Smooth muscle cell (in vitro differentiated cells): ENCODE data around the gene LNP1. TPM values are rescaled to one million over a fixed set of nuclear protein-coding genes. Genes with fewer than 3 reads are reported as not detected.
A peak's percentile ranks its signal among the peaks of the same experiment; 100 is the strongest.

ENCODE experiments used
- DNase-seq: peaks from one replicate; lab custom pipeline; 2025; ENCODE audit not compliant: unreplicated experiment; lab: John Stamatoyannopoulos, UW
- H2AFZ ChIP-seq: fragments of 200-600 bp; sonication (generic); 2 replicates; pipeline ENCODE4 v1.6.0; 2016; ENCODE audit warnings: antibody characterized with exemption, low read depth, mild to moderate bottlenecking
- H3F3A ChIP-seq: fragments of 200-600 bp; sonication (generic); 2 replicates; pipeline ENCODE4 v1.6.0; 2017; ENCODE audit warnings: antibody characterized with exemption, low read depth
- H3K27ac ChIP-seq: fragments of 200-600 bp; sonication (generic); 2 replicates; pipeline ENCODE4 v1.5.1; 2016; ENCODE audit warnings: low read depth, mild to moderate bottlenecking
- H3K27me3 ChIP-seq: fragments of 200-600 bp; sonication (generic); 2 replicates; pipeline ENCODE4 v1.6.1; 2016; ENCODE audit warnings: low read depth, mild to moderate bottlenecking
- H3K36me3 ChIP-seq: fragments of 200-600 bp; sonication (generic); 2 replicates; pipeline ENCODE4 v1.5.1; 2016; ENCODE audit warnings: low read depth
- H3K4me1 ChIP-seq: fragments of 200-600 bp; sonication (generic); 2 replicates; pipeline ENCODE4 v1.5.1; 2016; ENCODE audit warnings: low read depth
- H3K4me2 ChIP-seq: fragments of 200-600 bp; sonication (generic); 2 replicates; pipeline ENCODE4 v1.6.0; 2016; ENCODE audit warnings: mild to moderate bottlenecking
- H3K4me3 ChIP-seq: fragments of 200-600 bp; sonication (generic); 2 replicates; pipeline ENCODE4 v1.5.1; 2016; ENCODE audit warnings: mild to moderate bottlenecking
- H3K79me2 ChIP-seq: fragments of 200-600 bp; sonication (generic); 2 replicates; pipeline ENCODE4 v1.6.0; 2016; ENCODE audit warnings: low read depth, mild to moderate bottlenecking
- H3K9ac ChIP-seq: fragments of 200-600 bp; sonication (generic); 2 replicates; pipeline ENCODE4 v1.6.0; 2016; ENCODE audit warnings: low read depth
- H3K9me3 ChIP-seq: fragments of 200-600 bp; sonication (generic); replicated peaks from 2 replicates; pipeline ENCODE4 v1.5.1; 2016; ENCODE audit warnings: low read depth
- H4K20me1 ChIP-seq: fragments of 200-600 bp; sonication (generic); 2 replicates; pipeline ENCODE4 v1.6.0; 2016; ENCODE audit warnings: low read depth
- CTCF ChIP-seq: fragments of 200-600 bp; sonication (generic); IDR thresholded peaks from 2 replicates; pipeline ENCODE4 v1.5.1; 2017; ENCODE audit warnings: borderline replicate concordance, mild to moderate bottlenecking, antibody characterized with exemption; ENCODE audit not compliant: insufficient read depth, poor library complexity, severe bottlenecking
- WGBS: methylation state at CpG from one replicate; pipeline ENCODE4 v1.1.7; 2016; ENCODE audit warnings: low lambda C conversion rate; 5-methylcytosine and 5-hydroxymethylcytosine counted together
- polyA plus RNA-seq: library from polyadenylated mRNA; unstranded; fragments of >200 nt; fragmentation: Nextera tagmentation; extraction: Ambion mirVana; gene quantifications from 2 replicates; pipeline ENCODE4 v1.2.1, GENCODE V29; 2016
- total RNA-seq: library from RNA; depleted of rRNA; stranded (reverse); fragments of >200 nt; gene quantifications from 2 replicates; pipeline ENCODE4 v1.2.3, GENCODE V29; 2014

Gene LNP1
- total and polyA plus RNA-seq, 2 experiments from 2014 or later = 3.1 to 4.3 TPM

GRCh38 chr3:100404250-100404548, 2.9 kb downstream of the LNP1 start:
- H3K4me1 ChIP-seq = peaks cover 17% of the 10 kb centered on the region
- WGBS = 90% methylated on average over 1 of the region's 1 CpG
- peak overlapping the region; percentile 96 for H3K4me2 ChIP-seq
- H2AFZ ChIP-seq = no peak overlapping the region
- no peak overlapping the region for H3K9ac ChIP-seq
- no peak for DNase-seq
- H3F3A ChIP-seq = no peaks in the 10 kb centered on the region
- TF ChIP-seq CTCF = no peak
- no peaks in the 10 kb centered on the region for H3K36me3 ChIP-seq
- H3K4me3 ChIP-seq = peak overlapping the region; percentile 83
- H3K9me3 ChIP-seq = no peaks in the 10 kb centered on the region
- H3K27me3 ChIP-seq = no peaks in the 10 kb centered on the region
- peaks cover 15% of the 10 kb centered on the region for H4K20me1 ChIP-seq
- peaks cover 50% of the 10 kb centered on the region for H3K79me2 ChIP-seq
- H3K27ac ChIP-seq = no peak overlapping the region

- H3K27ac ChIP-seq = no peak overlapping the region
- peaks cover 9% of the 10 kb centered on the region for H3K4me1 ChIP-seq
- no peak for DNase-seq
- no peaks in the 10 kb centered on the region for H3K27me3 ChIP-seq
- no peak overlapping the region for H3K4me3 ChIP-seq
- no peak for TF ChIP-seq CTCF
- peaks cover 29% of the 10 kb centered on the region for H3K79me2 ChIP-seq
- 95% methylated on average over 2 of the region's 2 CpGs for WGBS
- no peaks in the 10 kb centered on the region for H3F3A ChIP-seq
- H3K4me2 ChIP-seq = no peak overlapping the region
- no peaks in the 10 kb centered on the region for H4K20me1 ChIP-seq
- no peaks in the 10 kb centered on the region for H3K9me3 ChIP-seq
- H2AFZ ChIP-seq = no peak overlapping the region
- no peaks in the 10 kb centered on the region for H3K36me3 ChIP-seq
- no peak overlapping the region for H3K9ac ChIP-seq
Measured at GRCh38 chr3:100407164-100407563, 5.8 kb downstream of the LNP1 start.

- Histone ChIP-seq H3K9ac (no peak overlapping the region), H4K20me1 (no peaks in the 10 kb centered on the region), H3K27me3 (no peaks in the 10 kb centered on the region), H3F3A (no peaks in the 10 kb centered on the region), H3K4me1 (peaks cover 9% of the 10 kb centered on the region), H3K4me3 (no peak overlapping the region), H3K4me2 (no peak overlapping the region), H3K27ac (no peak overlapping the region), H3K79me2 (peaks cover 20% of the 10 kb centered on the region), H3K9me3 (no peaks in the 10 kb centered on the region), H3K36me3 (no peaks in the 10 kb centered on the region), H2AFZ (no peak overlapping the region)
- 95% methylated on average over 4 of the region's 4 CpGs for WGBS
- no peak for DNase-seq
- TF ChIP-seq CTCF = no peak
Measured at GRCh38 chr3:100407977-100408532, 6.7 kb downstream of the LNP1 start.

GRCh38 chr3:100411091-100411982, 10.0 kb downstream of the LNP1 start:
- Histone ChIP-seq H3K4me2 (no peak overlapping the region), H3K9me3 (no peaks in the 10 kb centered on the region), H3K9ac (no peak overlapping the region), H4K20me1 (no peaks in the 10 kb centered on the region), H3K79me2 (peaks cover 4% of the 10 kb centered on the region), H3F3A (no peaks in the 10 kb centered on the region), H3K4me3 (no peak overlapping the region), H3K27me3 (no peaks in the 10 kb centered on the region), H3K36me3 (no peaks in the 10 kb centered on the region), H3K4me1 (no peaks in the 10 kb centered on the region), H2AFZ (no peak overlapping the region), H3K27ac (no peak overlapping the region)
- 98% methylated on average over 2 of the region's 2 CpGs for WGBS
- TF ChIP-seq CTCF = no peak
- DNase-seq = no peak
